Karpas-422 (cell line): ENCODE results near the gene USO1. TPM values are rescaled to one million over a fixed set of nuclear protein-coding genes. Genes with fewer than 3 reads are reported as not detected.

Experiments
- small RNA-seq: library from RNA; depleted of rRNA; stranded (forward); fragments of <200 nt; gene quantifications from one replicate; pipeline ENCODE3, GENCODE V24; 2014
- total RNA-seq: library from RNA; depleted of rRNA; stranded (reverse); fragments of >200 nt; shearing (Covaris generic); gene quantifications from 2 replicates; pipeline ENCODE4 v1.2.3, GENCODE V29; 2014; ENCODE audit warnings: low replicate concordance; rRNA removed

Gene USO1
- total RNA-seq, 1 experiment from 2014 or later = 26.2 TPM

Small RNA genes within 50 kb of the gene (small RNA-seq; reads per million reads assigned to genes)
- 0.12 reads per million for gene RNU2-16P

Other genes starting within 250 kb of the USO1 start
- gene RCHY1, start 210.2 kb upstream of the USO1 start, total RNA-seq = 10.2 and 13.7 TPM in 2 replicates
- 17.8 and 18.7 TPM in 2 replicates for gene THAP6, start 210.1 kb upstream of the USO1 start, total RNA-seq
- not detected in 2 replicates for gene ODAPH, start 168.5 kb upstream of the USO1 start, total RNA-seq
- 0.11 TPM in 1 of 2 replicates, not detected in the other for gene CDKL2, start 94.0 kb upstream of the USO1 start, total RNA-seq
- gene G3BP2, start 51.2 kb upstream of the USO1 start, total RNA-seq = 50.5 and 81.0 TPM in 2 replicates
- not detected in 2 replicates for gene PPEF2, start 177.9 kb downstream of the USO1 start, total RNA-seq
- 13.8 and 15.1 TPM in 2 replicates for gene NAAA, start 216.4 kb downstream of the USO1 start, total RNA-seq